Stimulated activated naive CD8-positive, alpha-beta T cell treated with anti-CD3 and anti-CD28 coated beads, Interleukin-15, Interleukin-2, amounts not matched to agents 100 ng/mL and 50 ng/mL, for 24 hours (primary cell): Measurements from ENCODE around the gene RASSF6.
"Not testable (repeated sequence)": the region's sequence is repeated elsewhere in the genome, so short reads cannot be mapped to it uniquely, and the experiment has no call there.

Source experiments
- H3K27ac Mint-ChIP-seq: one replicate; pipeline ENCODE4 v1.8.0; 2021; ENCODE audit warnings: mild to moderate bottlenecking, mixed read lengths
- H3K27me3 Mint-ChIP-seq: one replicate; pipeline ENCODE4 v1.8.0; 2021; ENCODE audit warnings: mixed read lengths
- H3K36me3 Mint-ChIP-seq: one replicate; pipeline ENCODE4 v1.8.0; 2021; ENCODE audit warnings: low read depth, mixed read lengths
- H3K4me1 Mint-ChIP-seq: one replicate; pipeline ENCODE4 v1.8.0; 2021; ENCODE audit warnings: low read depth, mixed read lengths
- H3K4me3 Mint-ChIP-seq: one replicate; pipeline ENCODE4 v1.8.0; 2021; ENCODE audit warnings: mild to moderate bottlenecking, mixed read lengths
- H3K9me3 Mint-ChIP-seq: one replicate; pipeline ENCODE4 v1.8.0; 2021; ENCODE audit warnings: mixed read lengths

RASSF6 gene

GRCh38 chr4:73575660-73576059 lies 44.6 kb downstream of the RASSF6 start:
- no peaks in the 10 kb centered on the region for H3K9me3 Mint-ChIP-seq
- no peaks in the 10 kb centered on the region for H3K36me3 Mint-ChIP-seq
- H3K4me3 Mint-ChIP-seq: no peak overlapping the region
- H3K4me1 Mint-ChIP-seq: no peaks in the 10 kb centered on the region
- H3K27me3 Mint-ChIP-seq: no peaks in the 10 kb centered on the region
- H3K27ac Mint-ChIP-seq: no peak overlapping the region

GRCh38 chr4:73573794-73574528 lies 46.3 kb downstream of the RASSF6 start:
- Mint-ChIP-seq H3K27ac (no peak overlapping the region), H3K27me3 (no peaks in the 10 kb centered on the region), H3K36me3 (no peaks in the 10 kb centered on the region), H3K9me3 (no peaks in the 10 kb centered on the region), H3K4me3 (no peak overlapping the region), H3K4me1 (no peaks in the 10 kb centered on the region)

- H3K36me3 Mint-ChIP-seq, H3K4me3 Mint-ChIP-seq, H3K27me3 Mint-ChIP-seq, H3K27ac Mint-ChIP-seq, H3K4me1 Mint-ChIP-seq, H3K9me3 Mint-ChIP-seq: not testable (repeated sequence)
These were observed 69.4 kb downstream of the RASSF6 start for GRCh38 chr4:73550865-73551264.

GRCh38 chr4:73544620-73545019 lies 75.6 kb downstream of the RASSF6 start:
- H3K4me3 Mint-ChIP-seq: no peak overlapping the region
- H3K27me3 Mint-ChIP-seq: no peaks in the 10 kb centered on the region
- no peaks in the 10 kb centered on the region for H3K9me3 Mint-ChIP-seq
- no peaks in the 10 kb centered on the region for H3K36me3 Mint-ChIP-seq
- H3K27ac Mint-ChIP-seq: no peak overlapping the region
- no peaks in the 10 kb centered on the region for H3K4me1 Mint-ChIP-seq

GRCh38 chr4:73541251-73541650 lies 79.0 kb downstream of the RASSF6 start:
- H3K9me3 Mint-ChIP-seq: no peaks in the 10 kb centered on the region
- H3K4me1 Mint-ChIP-seq: no peaks in the 10 kb centered on the region
- H3K36me3 Mint-ChIP-seq: no peaks in the 10 kb centered on the region

GRCh38 chr4:73540826-73541225 lies 79.4 kb downstream of the RASSF6 start:
- no peak overlapping the region for H3K27ac Mint-ChIP-seq
- no peak overlapping the region for H3K4me3 Mint-ChIP-seq
- H3K9me3 Mint-ChIP-seq: no peaks in the 10 kb centered on the region
- no peaks in the 10 kb centered on the region for H3K27me3 Mint-ChIP-seq
- H3K4me1 Mint-ChIP-seq: no peaks in the 10 kb centered on the region
- H3K36me3 Mint-ChIP-seq: no peaks in the 10 kb centered on the region

More at GRCh38 chr4:73541251-73541650, 79.0 kb downstream of the RASSF6 start:
- no peaks in the 10 kb centered on the region for H3K27me3 Mint-ChIP-seq
- no peak overlapping the region for H3K27ac Mint-ChIP-seq
- H3K4me3 Mint-ChIP-seq: no peak overlapping the region

GRCh38 chr4:73539386-73539785 lies 80.8 kb downstream of the RASSF6 start:
- Mint-ChIP-seq H3K9me3 (no peaks in the 10 kb centered on the region), H3K27ac (no peak overlapping the region), H3K36me3 (no peaks in the 10 kb centered on the region), H3K27me3 (no peaks in the 10 kb centered on the region), H3K4me1 (no peaks in the 10 kb centered on the region), H3K4me3 (no peak overlapping the region)

- Mint-ChIP-seq H3K27me3 (no peaks in the 10 kb centered on the region), H3K9me3 (no peaks in the 10 kb centered on the region), H3K4me1 (no peaks in the 10 kb centered on the region), H3K27ac (no peak overlapping the region), H3K4me3 (no peak overlapping the region), H3K36me3 (no peaks in the 10 kb centered on the region)
These were observed 82.1 kb downstream of the RASSF6 start for GRCh38 chr4:73538162-73538561.

GRCh38 chr4:73533515-73534422 lies 86.5 kb downstream of the RASSF6 start:
- H3K27ac Mint-ChIP-seq: no peak overlapping the region
- H3K27me3 Mint-ChIP-seq: no peaks in the 10 kb centered on the region
- H3K4me3 Mint-ChIP-seq: no peak overlapping the region
- no peaks in the 10 kb centered on the region for H3K36me3 Mint-ChIP-seq
- no peaks in the 10 kb centered on the region for H3K9me3 Mint-ChIP-seq
- no peaks in the 10 kb centered on the region for H3K4me1 Mint-ChIP-seq

GRCh38 chr4:73528171-73528570 lies 92.1 kb downstream of the RASSF6 start:
- H3K9me3 Mint-ChIP-seq: no peaks in the 10 kb centered on the region
- H3K27me3 Mint-ChIP-seq: peaks cover under 1% of the 10 kb centered on the region
- no peaks in the 10 kb centered on the region for H3K4me1 Mint-ChIP-seq
- H3K4me3 Mint-ChIP-seq: no peak overlapping the region
- no peaks in the 10 kb centered on the region for H3K36me3 Mint-ChIP-seq
- no peak overlapping the region for H3K27ac Mint-ChIP-seq

- Mint-ChIP-seq H3K9me3 (no peaks in the 10 kb centered on the region), H3K27me3 (peaks cover 5% of the 10 kb centered on the region)
These were observed 93.0 kb downstream of the RASSF6 start for GRCh38 chr4:73527196-73527595.

GRCh38 chr4:73525611-73526010 lies 94.6 kb downstream of the RASSF6 start:
- Mint-ChIP-seq H3K4me3 (no peak overlapping the region), H3K27ac (no peak overlapping the region), H3K4me1 (no peaks in the 10 kb centered on the region), H3K9me3 (no peaks in the 10 kb centered on the region), H3K36me3 (no peaks in the 10 kb centered on the region), H3K27me3 (peaks cover 5% of the 10 kb centered on the region)

More at GRCh38 chr4:73527196-73527595, 93.0 kb downstream of the RASSF6 start:
- H3K36me3 Mint-ChIP-seq: no peaks in the 10 kb centered on the region
- no peak overlapping the region for H3K27ac Mint-ChIP-seq
- no peaks in the 10 kb centered on the region for H3K4me1 Mint-ChIP-seq
- no peak overlapping the region for H3K4me3 Mint-ChIP-seq

- Mint-ChIP-seq H3K4me3 (no peak overlapping the region), H3K4me1 (no peaks in the 10 kb centered on the region), H3K36me3 (no peaks in the 10 kb centered on the region), H3K9me3 (no peaks in the 10 kb centered on the region), H3K27ac (no peak overlapping the region), H3K27me3 (peaks cover 11% of the 10 kb centered on the region)
These were observed 97.1 kb downstream of the RASSF6 start for GRCh38 chr4:73523126-73523525.
